ENCODE data around the gene ITGA5.

Gene ITGA5

GRCh38 chr12:54390668-54391551 lies 28.2 kb downstream of the ITGA5 start:
- no peak overlapping the region for H3K27ac ChIP-seq

GRCh38 chr12:54390176-54390667 lies 28.8 kb downstream of the ITGA5 start:
- Histone ChIP-seq H3K27me3 (peaks cover 13% of the 10 kb centered on the region), H3K4me1 (ENCODE audit: control insufficient read depth in 1 of 2, insufficient read depth in 1 of 2, low read depth in 1 of 2, low read length in 1 of 2) (peaks cover 33 to 37% of the 10 kb centered on the region in 2 experiments), H3K36me3 (peaks cover 22% of the 10 kb centered on the region), H3K4me3 (ENCODE audit: low read depth in 1 of 2, low read length in 1 of 2) (no peak overlapping the region), H3K9me3 (no peaks in the 10 kb centered on the region), H3K27ac (no peak overlapping the region)
- TF ChIP-seq, protein P1, sequence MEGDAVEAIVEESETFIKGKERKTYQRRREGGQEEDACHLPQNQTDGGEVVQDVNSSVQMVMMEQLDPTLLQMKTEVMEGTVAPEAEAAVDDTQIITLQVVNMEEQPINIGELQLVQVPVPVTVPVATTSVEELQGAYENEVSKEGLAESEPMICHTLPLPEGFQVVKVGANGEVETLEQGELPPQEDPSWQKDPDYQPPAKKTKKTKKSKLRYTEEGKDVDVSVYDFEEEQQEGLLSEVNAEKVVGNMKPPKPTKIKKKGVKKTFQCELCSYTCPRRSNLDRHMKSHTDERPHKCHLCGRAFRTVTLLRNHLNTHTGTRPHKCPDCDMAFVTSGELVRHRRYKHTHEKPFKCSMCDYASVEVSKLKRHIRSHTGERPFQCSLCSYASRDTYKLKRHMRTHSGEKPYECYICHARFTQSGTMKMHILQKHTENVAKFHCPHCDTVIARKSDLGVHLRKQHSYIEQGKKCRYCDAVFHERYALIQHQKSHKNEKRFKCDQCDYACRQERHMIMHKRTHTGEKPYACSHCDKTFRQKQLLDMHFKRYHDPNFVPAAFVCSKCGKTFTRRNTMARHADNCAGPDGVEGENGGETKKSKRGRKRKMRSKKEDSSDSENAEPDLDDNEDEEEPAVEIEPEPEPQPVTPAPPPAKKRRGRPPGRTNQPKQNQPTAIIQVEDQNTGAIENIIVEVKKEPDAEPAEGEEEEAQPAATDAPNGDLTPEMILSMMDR (IDR thresholded peaks at IDR 0.05), result no peak

More at GRCh38 chr12:54390668-54391551, 28.2 kb downstream of the ITGA5 start:
- TF ChIP-seq, protein P1 (IDR thresholded peaks at IDR 0.05), result no peak
- Histone ChIP-seq H3K9me3 (no peaks in the 10 kb centered on the region), H3K4me1 (ENCODE audit: control insufficient read depth in 1 of 2, insufficient read depth in 1 of 2, low read depth in 1 of 2, low read length in 1 of 2) (peaks cover 31 to 36% of the 10 kb centered on the region in 2 experiments), H3K36me3 (peaks cover 29% of the 10 kb centered on the region), H3K4me3 (ENCODE audit: low read depth in 1 of 2, low read length in 1 of 2) (peak overlapping the region; percentile 26 to 58), H3K27me3 (peaks cover 13% of the 10 kb centered on the region)

DNA sequence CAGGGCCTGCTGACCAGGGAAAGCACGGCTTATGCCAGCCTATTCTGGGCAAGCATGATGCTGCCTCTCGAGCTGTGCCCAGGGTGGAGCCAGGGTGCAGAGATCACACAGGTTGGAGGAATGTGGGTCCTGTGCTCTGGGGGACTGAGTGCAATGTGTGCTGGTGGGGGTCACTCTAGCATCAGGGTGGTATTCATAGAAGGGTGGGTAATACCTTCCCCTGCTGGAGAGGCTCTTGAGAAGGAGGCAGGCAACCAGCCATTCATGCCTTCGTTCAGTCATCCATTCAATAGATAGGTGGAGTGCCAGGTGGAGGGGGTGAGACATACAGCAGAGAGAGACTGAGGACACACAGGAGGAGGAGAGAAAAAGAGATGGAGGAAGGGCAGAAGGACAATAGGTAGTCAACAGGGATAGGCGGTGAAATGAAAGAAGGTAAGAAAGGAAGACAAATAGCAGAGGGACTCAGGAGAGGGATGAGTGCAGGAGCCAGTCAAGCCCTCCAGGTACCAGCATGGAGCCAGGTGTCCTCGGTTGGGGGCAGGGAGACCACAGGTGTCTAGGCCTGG lies 29.4 kb downstream of the ITGA5 start:
- H3K4me1 ChIP-seq (ENCODE audit: control insufficient read depth in 1 of 2, insufficient read depth in 1 of 2, low read depth in 1 of 2, low read length in 1 of 2), result peaks cover 38 to 42% of the 10 kb centered on the region in 2 experiments
- no peaks in the 10 kb centered on the region for H3K9me3 ChIP-seq
- peaks cover 13% of the 10 kb centered on the region for H3K27me3 ChIP-seq
- peaks cover 17% of the 10 kb centered on the region for H3K36me3 ChIP-seq
- TF ChIP-seq, protein P1 (IDR thresholded peaks at IDR 0.05), result no peak
- H3K27ac ChIP-seq, result no peak overlapping the region
- H3K4me3 ChIP-seq (ENCODE audit: low read depth in 1 of 2, low read length in 1 of 2), result no peak overlapping the region

DNA sequence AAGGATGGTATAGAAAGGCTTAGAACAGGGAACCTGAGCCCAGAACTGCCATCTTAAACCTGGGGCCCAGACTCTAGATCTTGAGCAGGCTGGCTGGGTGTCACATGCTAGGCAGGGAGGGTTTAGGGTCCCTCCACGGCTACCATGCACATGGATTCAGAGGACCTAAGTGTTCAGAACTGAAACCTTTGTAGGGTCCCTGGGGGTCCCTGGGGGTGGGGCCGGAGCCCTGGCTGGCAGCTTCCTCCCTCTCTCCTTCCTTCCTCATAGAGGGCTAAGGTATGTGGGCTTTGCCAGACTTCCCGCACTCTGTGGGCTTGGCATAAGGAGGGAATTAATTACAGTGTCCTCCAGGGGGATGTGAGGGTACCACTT lies 29.9 kb downstream of the ITGA5 start:
- H3K27ac ChIP-seq, result peak overlapping the region; percentile 1
- peaks cover 11% of the 10 kb centered on the region for H3K36me3 ChIP-seq
- TF ChIP-seq, protein P1 (IDR thresholded peaks at IDR 0.05), result no peak
- H3K9me3 ChIP-seq, result no peaks in the 10 kb centered on the region
- no peak overlapping the region for H3K4me3 ChIP-seq (ENCODE audit: low read depth in 1 of 2, low read length in 1 of 2)
- H3K27me3 ChIP-seq, result peaks cover 13% of the 10 kb centered on the region
- peaks cover 42 to 45% of the 10 kb centered on the region in 2 experiments for H3K4me1 ChIP-seq (ENCODE audit: control insufficient read depth in 1 of 2, insufficient read depth in 1 of 2, low read depth in 1 of 2, low read length in 1 of 2)

DNA sequence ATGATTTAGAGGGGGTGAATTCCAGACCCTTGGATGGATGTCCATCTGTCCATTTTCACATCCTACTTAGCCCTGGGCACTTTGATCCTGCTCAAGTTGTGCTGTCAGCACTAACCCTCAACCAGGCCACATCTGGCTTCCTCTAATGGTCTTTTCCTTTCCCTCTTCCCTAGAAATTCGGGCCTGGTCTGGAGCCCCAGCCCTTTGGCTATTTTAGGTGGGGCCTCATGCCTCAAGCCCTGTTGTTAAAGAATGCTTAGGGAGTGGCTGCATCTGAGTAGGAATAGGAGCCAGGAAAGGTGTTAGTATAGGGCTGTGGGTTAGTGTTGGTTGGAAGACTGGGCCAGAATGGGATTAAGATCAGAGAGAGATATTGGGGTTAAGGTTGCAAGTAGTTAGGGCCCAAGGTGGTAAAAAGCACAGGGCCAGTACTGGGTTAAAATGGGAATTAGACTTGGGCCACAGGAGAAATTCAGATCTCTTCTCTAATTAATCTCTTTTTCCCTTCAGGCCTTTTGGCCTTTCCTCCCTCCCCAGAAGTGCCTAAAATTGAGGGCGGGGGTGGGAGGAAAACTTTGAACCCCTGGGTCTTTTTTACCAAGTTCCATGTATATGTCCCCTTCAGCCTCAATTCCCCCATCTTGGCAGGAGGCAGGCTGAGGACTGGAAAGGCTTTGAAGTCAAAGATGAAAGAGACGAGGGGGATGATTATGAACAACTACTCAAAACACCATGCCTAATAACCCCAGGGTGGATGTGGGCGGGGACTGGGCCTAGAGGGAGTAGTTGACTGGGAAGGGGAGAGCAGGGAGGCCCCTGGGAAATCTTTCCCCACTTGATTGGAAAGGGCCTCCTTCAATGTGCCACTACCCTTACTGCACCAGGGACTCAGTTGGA lies 30.6 kb downstream of the ITGA5 start:
- peaks cover 6% of the 10 kb centered on the region for H3K36me3 ChIP-seq
- H3K27ac ChIP-seq, result peak overlapping the region; percentile 1
- H3K4me1 ChIP-seq (ENCODE audit: control insufficient read depth in 1 of 2, insufficient read depth in 1 of 2, low read depth in 1 of 2, low read length in 1 of 2), result peaks cover 41 to 43% of the 10 kb centered on the region in 2 experiments
- H3K27me3 ChIP-seq, result peaks cover 13% of the 10 kb centered on the region
- TF ChIP-seq, protein P1 (IDR thresholded peaks at IDR 0.05), result no peak
- no peak overlapping the region for H3K4me3 ChIP-seq (ENCODE audit: low read depth in 1 of 2, low read length in 1 of 2)
- H3K9me3 ChIP-seq, result no peaks in the 10 kb centered on the region
